DND-41 (cell line): ENCODE results near the gene HOXB4.

Experiments
- CTCF ChIP-seq: IDR thresholded peaks from 2 replicates; pipeline ENCODE4 v1.5.1; 2012; ENCODE audit warnings: borderline replicate concordance, low read length, moderate library complexity, mild to moderate bottlenecking; ENCODE audit not compliant: poor library complexity, severe bottlenecking; ENCODE audit errors: extremely low read depth
- EZH2 ChIP-seq: IDR thresholded peaks from 3 replicates; pipeline ENCODE4 v1.6.1; 2012; ENCODE audit warnings: borderline replicate concordance, low read depth, mild to moderate bottlenecking, moderate library complexity, low read length, inconsistent platforms; ENCODE audit not compliant: severe bottlenecking

DNA sequence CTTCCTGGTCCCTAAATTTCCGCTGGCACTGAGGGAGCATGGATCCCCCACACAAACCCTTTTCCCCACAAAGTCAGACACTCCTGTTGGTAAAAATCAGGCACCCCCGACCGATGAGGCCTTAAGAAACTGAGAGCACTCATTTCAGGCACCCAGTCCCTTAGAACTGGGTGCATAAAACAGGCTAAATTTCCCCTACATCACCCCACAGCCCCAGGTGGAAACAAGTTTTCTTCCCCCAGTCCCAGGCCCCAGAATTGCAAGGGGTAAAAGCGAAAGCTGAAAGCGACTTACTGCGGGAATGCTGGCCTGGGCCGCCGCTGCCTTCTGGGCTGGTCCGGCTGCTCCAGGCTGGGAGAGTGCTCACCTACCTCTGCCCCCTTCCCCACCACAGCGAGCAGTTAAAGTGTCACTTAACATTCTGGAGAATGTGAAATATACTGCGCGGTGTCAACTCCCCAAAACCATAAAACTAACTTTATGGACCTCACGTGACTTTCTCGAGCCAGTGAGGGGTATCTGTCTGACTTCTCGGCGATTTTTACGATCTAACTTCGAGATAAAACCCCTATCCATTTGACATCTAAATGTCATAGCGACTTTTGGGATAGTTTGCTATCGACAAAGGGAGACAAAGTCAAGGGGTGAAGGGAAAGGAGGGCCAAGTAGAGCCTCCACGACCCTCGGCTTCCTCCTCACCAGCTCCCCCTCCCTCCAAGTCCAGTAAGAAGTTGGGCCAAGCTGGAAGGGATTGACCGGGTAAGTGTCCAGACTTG, 11.9 kb upstream of the HOXB4 start, which contains the start of gene HOXB3:
- TF ChIP-seq CTCF: no peak
- no peak for TF ChIP-seq EZH2
